Gastroesophageal sphincter (tissue), 3 donors: ENCODE results near the gene ACTMAP.

ENCODE experiments used
- CTCF ChIP-seq, 4 experiments: fragments of 200-600 bp in 2 of 4; fragments of 450-650 bp in 2 of 4; sonication (generic) in 1 of 4; IDR thresholded peaks; one replicate each; pipeline ENCODE4 v1.5.1; 2017 to 2019; ENCODE audit warnings: antibody characterized with exemption in 4 of 4, mild to moderate bottlenecking in 2 of 4, moderate library complexity in 2 of 4
- EP300 ChIP-seq: sonication (generic); formaldehyde crosslinking; IDR thresholded peaks from one replicate; pipeline ENCODE4 v1.6.1; 2017; ENCODE audit warnings: antibody characterized with exemption, mild to moderate bottlenecking
- POLR2A ChIP-seq, 2 donors: fragments of 450-650 bp; IDR thresholded peaks; one replicate each; pipeline ENCODE4 v1.6.1; 2017; ENCODE audit warnings: antibody characterized with exemption in 2 of 2, mild to moderate bottlenecking in 2 of 2, moderate library complexity in 1 of 2

- no peak for TF ChIP-seq EP300
- no peak for TF ChIP-seq CTCF (IDR thresholded peaks at IDR 0.05)
- TF ChIP-seq POLR2A (IDR thresholded peaks at IDR 0.05) = no peak
These were observed 13.2 kb upstream of the ACTMAP start for GRCh38 chr19:40763526-40763925.
